Epithelial cell of esophagus (primary cell): ENCODE data around the gene DTNA.

Source experiments
- DNase-seq: peaks from one replicate; pipeline ENCODE4 v3.0.0; 2010; ENCODE audit warnings: low read depth
- H3K4me3 ChIP-seq: 2 replicates; pipeline ENCODE4 v1.5.1; 2011; ENCODE audit warnings: mild to moderate bottlenecking, low read length, control low read depth
- CTCF ChIP-seq: IDR thresholded peaks from 2 replicates; pipeline ENCODE4 v1.5.1; 2011; ENCODE audit warnings: low read depth, mild to moderate bottlenecking, low read length, control low read depth, inconsistent platforms; ENCODE audit not compliant: insufficient read depth; ENCODE audit errors: missing control alignments

The DTNA gene

GRCh38 chr18:34749721-34750120, 39.6 kb downstream of the DTNA start:
- H3K4me3 ChIP-seq: no peak overlapping the region
- DNase-seq: no peak
- TF ChIP-seq CTCF: no peak

GRCh38 chr18:34752056-34752455, 42.0 kb downstream of the DTNA start:
- no peak overlapping the region for H3K4me3 ChIP-seq
- DNase-seq: no peak
- TF ChIP-seq CTCF: no peak

- no peak for DNase-seq
- TF ChIP-seq CTCF: no peak
- H3K4me3 ChIP-seq: no peak overlapping the region
Measured at GRCh38 chr18:34754300-34754699, 44.2 kb downstream of the DTNA start.

- no peak for TF ChIP-seq CTCF
- H3K4me3 ChIP-seq: no peak overlapping the region
- no peak for DNase-seq
Measured at GRCh38 chr18:34757666-34758065, 47.6 kb downstream of the DTNA start.

GRCh38 chr18:34758378-34758948, 48.4 kb downstream of the DTNA start:
- no peak for DNase-seq
- H3K4me3 ChIP-seq: no peak overlapping the region
- TF ChIP-seq CTCF: no peak

GRCh38 chr18:34760444-34760843, 50.3 kb downstream of the DTNA start:
- no peak for TF ChIP-seq CTCF
- DNase-seq: no peak
- no peak overlapping the region for H3K4me3 ChIP-seq

GRCh38 chr18:34764451-34764850, 54.4 kb downstream of the DTNA start:
- H3K4me3 ChIP-seq: no peak overlapping the region
- TF ChIP-seq CTCF: no peak
- no peak for DNase-seq
